Ishikawa (cell line): ENCODE data around the gene KRT9.

Source experiments
- CEBPB ChIP-seq: IDR thresholded peaks from 2 replicates; pipeline ENCODE4 v1.6.1; 2012
- CREB1 ChIP-seq: IDR thresholded peaks from 2 replicates; pipeline ENCODE4 v1.6.1; 2012; ENCODE audit warnings: low read depth
- EGR1 ChIP-seq: IDR thresholded peaks from 2 replicates; pipeline ENCODE4 v1.6.1; 2012
- EP300 ChIP-seq: IDR thresholded peaks from 2 replicates; pipeline ENCODE4 v1.6.1; 2012; ENCODE audit warnings: borderline replicate concordance
- FOXM1 ChIP-seq: IDR thresholded peaks from 2 replicates; pipeline ENCODE4 v1.6.1; 2012; ENCODE audit warnings: low read depth, borderline replicate concordance
- MAX ChIP-seq: IDR thresholded peaks from 2 replicates; pipeline ENCODE4 v1.6.1; 2012
- NFIC ChIP-seq: IDR thresholded peaks from 2 replicates; pipeline ENCODE4 v1.6.1; 2012
- RAD21 ChIP-seq: IDR thresholded peaks from 2 replicates; pipeline ENCODE4 v1.6.1; 2012; ENCODE audit warnings: low read depth
- REST ChIP-seq: IDR thresholded peaks from 2 replicates; pipeline ENCODE4 v1.6.1; 2012; ENCODE audit warnings: low read depth, mild to moderate bottlenecking
- TAF1 ChIP-seq: IDR thresholded peaks from 2 replicates; pipeline ENCODE4 v1.6.1; 2012; ENCODE audit warnings: low read depth, mild to moderate bottlenecking
- TCF12 ChIP-seq: IDR thresholded peaks from 2 replicates; pipeline ENCODE4 v1.6.1; 2012; ENCODE audit warnings: low read depth
- TEAD4 ChIP-seq: IDR thresholded peaks from 2 replicates; pipeline ENCODE4 v1.6.1; 2012
- USF1 ChIP-seq: IDR thresholded peaks from 2 replicates; pipeline ENCODE4 v1.6.1; 2012
- YY1 ChIP-seq: IDR thresholded peaks from 2 replicates; pipeline ENCODE4 v1.6.1; 2012; ENCODE audit warnings: low read depth
- ZBTB7A ChIP-seq: IDR thresholded peaks from 2 replicates; pipeline ENCODE4 v1.6.1; 2012; ENCODE audit warnings: low read depth

Gene KRT9

GRCh38 chr17:41539071-41539492 lies 32.8 kb downstream of the KRT9 start:
- TF ChIP-seq EP300: no peak
- TF ChIP-seq TEAD4: no peak
- TF ChIP-seq EGR1: no peak
- no peak for TF ChIP-seq ZBTB7A
- TF ChIP-seq CEBPB: no peak
- no peak for TF ChIP-seq YY1
- TF ChIP-seq FOXM1: no peak
- TF ChIP-seq TCF12: no peak

GRCh38 chr17:41538565-41538991 lies 33.3 kb downstream of the KRT9 start:
- TF ChIP-seq CEBPB: no peak
- TF ChIP-seq TCF12: no peak
- TF ChIP-seq MAX: no peak
- TF ChIP-seq TEAD4: no peak
- TF ChIP-seq EP300: no peak
- no peak for TF ChIP-seq TAF1
- no peak for TF ChIP-seq RAD21
- TF ChIP-seq EGR1: no peak
- TF ChIP-seq FOXM1: no peak
- no peak for TF ChIP-seq NFIC
- no peak for TF ChIP-seq USF1
- TF ChIP-seq CREB1: no peak
- no peak for TF ChIP-seq YY1
- TF ChIP-seq REST: no peak

GRCh38 chr17:41537990-41538389 lies 33.9 kb downstream of the KRT9 start:
- TF ChIP-seq TEAD4: no peak
- peak; percentile 77 for TF ChIP-seq CEBPB

- TF ChIP-seq EP300 (no peak), FOXM1 (no peak), EGR1 (no peak), REST (no peak), ZBTB7A (no peak), NFIC (no peak), TEAD4 (no peak), TAF1 (no peak), YY1 (no peak), USF1 (no peak), CREB1 (no peak), RAD21 (no peak), TCF12 (no peak)
Observed at GRCh38 chr17:41537614-41537954, 34.3 kb downstream of the KRT9 start.

- TF ChIP-seq TCF12 (no peak), MAX (no peak), ZBTB7A (no peak), TAF1 (no peak), CREB1 (no peak), CEBPB (no peak), RAD21 (no peak), REST (no peak)
Observed at GRCh38 chr17:41536741-41537613, 34.9 kb downstream of the KRT9 start.
